Measurements from ENCODE around the gene SAT2. TPM values are rescaled to one million over a fixed set of nuclear protein-coding genes. Genes with fewer than 3 reads are reported as not detected.

The SAT2 gene
- total and polyA plus RNA-seq, 9 donors = 89.5 to 235 (median 145) TPM

- no peaks in the 10 kb centered on the region for H3K9me3 ChIP-seq
- no peak for TF ChIP-seq CTCF (IDR thresholded peaks at IDR 0.05)
- no peak for TF ChIP-seq EP300 (IDR thresholded peaks at IDR 0.05)
- TF ChIP-seq POLR2A (IDR thresholded peaks at IDR 0.05) = no peak
- H3K36me3 ChIP-seq = no peaks in the 10 kb centered on the region
- H3K4me3 ChIP-seq = no peak overlapping the region
- WGBS, 3 donors = 54 to 63% (median 57%) methylated on average over 16 of the region's 16 CpGs
- H3K4me1 ChIP-seq (ENCODE audit: insufficient read depth) = peaks cover 4% of the 10 kb centered on the region
- H3K27me3 ChIP-seq = no peaks in the 10 kb centered on the region
- no peak overlapping the region for H3K27ac ChIP-seq
- DNase-seq = no peak
- intact Hi-C loops (cut with DNase I) = loop anchor here in 2 of 4 donors (5.0 kb wide), 1 partner anchor 32 kb away; the partner anchor contains the start of genes TP53 (in 2 of the 2) and WRAP53 (in 2 of the 2)
These were observed 27.4 kb upstream of the SAT2 start for GRCh38 chr17:7654832-7655540.

- intact Hi-C loops (cut with DNase I) = loop anchor here in 2 of 4 donors (5.0 kb wide), 1 partner anchor 35 kb away; the partner anchor contains the start of genes TP53 (in 2 of the 2) and WRAP53 (in 2 of the 2)
These were observed 25.1 kb upstream of the SAT2 start for GRCh38 chr17:7652388-7653356.

GRCh38 chr17:7651665-7652387 is 24.2 kb upstream of the SAT2 start:
- H3K27ac ChIP-seq = peak overlapping the region; percentile 86
- H3K36me3 ChIP-seq = no peaks in the 10 kb centered on the region
- H3K9me3 ChIP-seq = no peaks in the 10 kb centered on the region
- peak in 1 of 3 donors; percentile 17 for TF ChIP-seq CTCF (IDR thresholded peaks at IDR 0.05)
- TF ChIP-seq EP300 (IDR thresholded peaks at IDR 0.05) = no peak
- intact Hi-C loops (cut with DNase I) = loop anchor here in 2 of 4 donors (5.0 kb wide), 1 partner anchor 35 kb away; the partner anchor contains the start of genes TP53 (in 2 of the 2) and WRAP53 (in 2 of the 2)
- H3K4me1 ChIP-seq (ENCODE audit: insufficient read depth) = peaks cover 2% of the 10 kb centered on the region
- DNase-seq = peak; percentile 60 to 79 (median 69)
- no peaks in the 10 kb centered on the region for H3K27me3 ChIP-seq
- WGBS, 3 donors = 2 to 5% (median 2%) methylated on average over 34 to 54 of the region's 54 CpGs
- peak overlapping the region; percentile 44 for H3K4me3 ChIP-seq

More at GRCh38 chr17:7652388-7653356, 25.1 kb upstream of the SAT2 start:
- H3K36me3 ChIP-seq = no peaks in the 10 kb centered on the region
- peaks cover 4% of the 10 kb centered on the region for H3K4me1 ChIP-seq (ENCODE audit: insufficient read depth)
- no peaks in the 10 kb centered on the region for H3K27me3 ChIP-seq
- WGBS, 3 donors = 46 to 49% (median 48%) methylated on average over 12 of the region's 12 CpGs
- TF ChIP-seq POLR2A (IDR thresholded peaks at IDR 0.05) (no peak), EP300 (IDR thresholded peaks at IDR 0.05) (no peak), CTCF (IDR thresholded peaks at IDR 0.05) (no peak)
- no peak overlapping the region for H3K4me3 ChIP-seq
- peak overlapping the region in 1 of 2 donors; percentile 86 for H3K27ac ChIP-seq
- no peaks in the 10 kb centered on the region for H3K9me3 ChIP-seq
- DNase-seq = peak in 4 of 5 donors; percentile 39 to 64 (median 49)
